Esophagus (tissue), 2 donors: ENCODE measurements around the gene PPM1F. TPM values are rescaled to one million over a fixed set of nuclear protein-coding genes. Genes with fewer than 3 reads are reported as not detected.

Source experiments
- H3K27ac ChIP-seq, 2 donors: one replicate each; pipeline ENCODE4 v1.5.1; 2013; ENCODE audit warnings: low read depth in 2 of 2, mild to moderate bottlenecking in 2 of 2, inconsistent platforms in 1 of 2, low read length in 1 of 2, moderate library complexity in 1 of 2
- H3K27me3 ChIP-seq, 2 donors: one replicate each; pipeline ENCODE4 v1.6.1; 2013; ENCODE audit warnings: low read length in 2 of 2, control low read depth in 1 of 2, mild to moderate bottlenecking in 1 of 2; ENCODE audit not compliant: insufficient read depth in 2 of 2, control insufficient read depth in 1 of 2
- H3K36me3 ChIP-seq, 2 donors: one replicate each; pipeline ENCODE4 v1.6.1; 2013; ENCODE audit warnings: low read length in 1 of 2; ENCODE audit not compliant: control insufficient read depth in 2 of 2, insufficient read depth in 2 of 2
- H3K4me1 ChIP-seq, 2 donors: one replicate each; pipeline ENCODE4 v1.6.1; 2013; ENCODE audit warnings: low read length in 1 of 2; ENCODE audit not compliant: control insufficient read depth in 2 of 2, insufficient read depth in 2 of 2
- H3K4me3 ChIP-seq, 2 donors: one replicate each; pipeline ENCODE4 v1.5.1; 2013; ENCODE audit warnings: low read length in 2 of 2, mild to moderate bottlenecking in 2 of 2, low read depth in 1 of 2, moderate library complexity in 1 of 2
- H3K9me3 ChIP-seq, 2 donors: one replicate each; pipeline ENCODE4 v1.6.1; 2013; ENCODE audit warnings: mild to moderate bottlenecking in 2 of 2, low read depth in 1 of 2, low read length in 1 of 2, moderate library complexity in 1 of 2; ENCODE audit not compliant: control insufficient read depth in 2 of 2, insufficient read depth in 1 of 2
- WGBS, 2 donors: extraction: QIAGEN DNeasy Blood & Tissue Kit; methylation state at CpG; one replicate each; pipeline ENCODE4 v1.1.7; 2013; 5-methylcytosine and 5-hydroxymethylcytosine counted together
- polyA plus RNA-seq, 2 donors: library from polyadenylated mRNA; stranded (reverse); fragments of 200-250 nt; gene quantifications; one replicate each; pipeline ENCODE4 v1.2.3, GENCODE V29; 2013
- donor health status: healthy with polysubstance abuse.
- donor health status: Bipolar disorder and iron deficiency.

PPM1F gene
- polyA plus RNA-seq, 2 donors, result 14.3 to 15.5 TPM

- no peaks in the 10 kb centered on the region for H3K4me1 ChIP-seq
- H3K36me3 ChIP-seq, result peaks cover 0 to 30% of the 10 kb centered on the region in 2 donors
- no peak overlapping the region for H3K4me3 ChIP-seq
- H3K27ac ChIP-seq, result no peak overlapping the region
- H3K27me3 ChIP-seq, result no peaks in the 10 kb centered on the region
- WGBS, 2 donors, result 92 to 93% methylated on average over 20 of the region's 20 CpGs
- no peaks in the 10 kb centered on the region for H3K9me3 ChIP-seq
These were observed 30.1 kb downstream of the PPM1F start for GRCh38 chr22:21922370-21923162.

GRCh38 chr22:21921729-21922128 is 30.9 kb downstream of the PPM1F start:
- 66 to 75% methylated on average over 8 of the region's 8 CpGs for WGBS, 2 donors
- no peak overlapping the region for H3K27ac ChIP-seq

DNA sequence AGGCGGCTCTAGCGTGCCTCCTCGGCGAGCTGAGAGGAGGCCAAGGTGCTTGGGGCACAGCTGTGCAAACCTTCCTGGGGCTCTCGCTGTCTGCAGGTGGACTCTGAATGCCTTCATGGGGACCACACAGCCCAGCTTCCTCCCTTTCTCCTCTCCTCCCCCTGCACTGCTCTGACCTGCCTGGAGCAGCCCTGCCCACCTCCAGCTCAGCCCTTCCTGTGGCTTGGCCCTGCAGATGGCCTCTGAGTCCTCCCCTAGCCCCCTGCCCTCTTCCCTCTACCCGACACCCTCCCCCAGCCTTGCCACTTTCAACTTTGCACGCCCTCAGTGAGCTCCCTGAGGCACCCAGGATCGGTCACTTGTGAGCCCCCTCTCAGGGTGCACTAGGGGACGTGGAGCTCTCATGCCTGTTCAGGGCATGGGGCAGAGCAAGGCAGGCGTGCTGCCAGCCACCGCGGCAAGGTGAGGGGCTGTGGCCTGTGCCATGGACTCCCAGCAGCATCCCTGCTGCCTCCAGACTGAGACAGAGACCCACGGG is 31.4 kb downstream of the PPM1F start:
- WGBS, 2 donors, result 79 to 80% methylated on average over 13 of the region's 13 CpGs
- no peak overlapping the region for H3K4me3 ChIP-seq
- no peaks in the 10 kb centered on the region for H3K9me3 ChIP-seq
- H3K27me3 ChIP-seq, result no peaks in the 10 kb centered on the region
- no peak overlapping the region for H3K27ac ChIP-seq
- H3K36me3 ChIP-seq, result peaks cover 0 to 27% of the 10 kb centered on the region in 2 donors
- H3K4me1 ChIP-seq, result no peaks in the 10 kb centered on the region

More at GRCh38 chr22:21921729-21922128, 30.9 kb downstream of the PPM1F start:
- no peaks in the 10 kb centered on the region for H3K9me3 ChIP-seq
- H3K4me1 ChIP-seq, result no peaks in the 10 kb centered on the region
- no peak overlapping the region for H3K4me3 ChIP-seq
- no peaks in the 10 kb centered on the region for H3K27me3 ChIP-seq
- H3K36me3 ChIP-seq, result peaks cover 0 to 29% of the 10 kb centered on the region in 2 donors

- Histone ChIP-seq H3K36me3 (peaks cover 0 to 27% of the 10 kb centered on the region in 2 donors), H3K27ac (no peak overlapping the region), H3K9me3 (no peaks in the 10 kb centered on the region), H3K4me1 (no peaks in the 10 kb centered on the region), H3K27me3 (no peaks in the 10 kb centered on the region), H3K4me3 (no peak overlapping the region)
- WGBS, 2 donors, result 67 to 75% methylated on average over 16 of the region's 16 CpGs
These were observed 32.1 kb downstream of the PPM1F start for GRCh38 chr22:21920341-21921183.

- 69 to 79% methylated on average over 20 of the region's 20 CpGs for WGBS, 2 donors
- Histone ChIP-seq H3K27me3 (no peaks in the 10 kb centered on the region), H3K36me3 (peaks cover 0 to 21% of the 10 kb centered on the region in 2 donors), H3K4me3 (no peak overlapping the region), H3K4me1 (no peaks in the 10 kb centered on the region), H3K27ac (no peak overlapping the region), H3K9me3 (no peaks in the 10 kb centered on the region)
These were observed 32.9 kb downstream of the PPM1F start for GRCh38 chr22:21919526-21920307.

- H3K4me3 ChIP-seq, result no peak overlapping the region
- no peaks in the 10 kb centered on the region for H3K27me3 ChIP-seq
- no peaks in the 10 kb centered on the region for H3K9me3 ChIP-seq
- peaks cover 0 to 18% of the 10 kb centered on the region in 2 donors for H3K36me3 ChIP-seq
- WGBS, 2 donors, result 96 to 97% methylated on average over 12 of the region's 12 CpGs
- no peak overlapping the region for H3K27ac ChIP-seq
- H3K4me1 ChIP-seq, result no peaks in the 10 kb centered on the region
These were observed 34.0 kb downstream of the PPM1F start for GRCh38 chr22:21918466-21919185.

GRCh38 chr22:21917959-21918261 is 34.7 kb downstream of the PPM1F start:
- Histone ChIP-seq H3K27ac (no peak overlapping the region), H3K4me1 (no peaks in the 10 kb centered on the region), H3K4me3 (no peak overlapping the region), H3K9me3 (no peaks in the 10 kb centered on the region), H3K27me3 (no peaks in the 10 kb centered on the region), H3K36me3 (peaks cover 0 to 15% of the 10 kb centered on the region in 2 donors)
- WGBS, 2 donors, result 87 to 91% methylated on average over 6 of the region's 6 CpGs

DNA sequence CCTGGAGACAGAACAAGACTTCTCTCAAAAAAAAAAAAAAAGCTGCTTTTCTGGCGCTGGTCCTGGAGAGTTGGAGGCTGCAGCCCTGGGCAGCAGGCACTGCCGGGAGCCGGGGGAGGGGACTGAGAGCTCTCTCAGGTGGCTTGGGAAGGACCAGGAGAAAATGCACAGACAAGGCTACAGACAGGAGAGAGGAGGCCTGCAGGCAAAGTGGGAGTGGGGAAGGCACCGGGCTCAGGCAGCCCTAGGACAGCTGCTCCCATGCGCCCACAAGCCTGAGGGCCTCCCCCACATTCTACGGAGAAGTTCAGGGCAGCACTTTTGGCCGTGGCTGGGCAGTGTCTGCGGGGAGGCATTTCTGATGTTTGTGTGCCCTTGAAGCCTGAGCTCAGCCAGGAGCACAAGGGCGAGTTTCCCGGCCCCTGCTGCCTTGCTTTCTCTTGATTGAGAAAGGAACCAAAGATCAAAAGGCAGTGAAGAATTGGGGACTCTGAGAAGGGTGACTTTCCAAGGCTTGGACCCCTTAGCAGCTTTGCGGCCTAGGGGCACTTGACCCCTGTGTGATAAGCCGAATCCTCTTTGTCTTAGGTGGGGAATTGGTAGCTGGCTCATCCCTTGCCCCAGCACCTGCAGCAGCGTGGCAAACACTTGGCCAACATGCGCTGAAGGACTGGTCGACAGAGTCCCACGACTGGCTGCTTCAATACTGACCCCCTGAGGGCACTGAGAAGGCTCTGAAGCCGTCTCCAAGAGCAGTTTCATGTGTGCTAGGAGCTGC is 35.3 kb downstream of the PPM1F start:
- Histone ChIP-seq H3K9me3 (no peaks in the 10 kb centered on the region), H3K4me1 (no peaks in the 10 kb centered on the region), H3K27me3 (no peaks in the 10 kb centered on the region), H3K27ac (no peak overlapping the region), H3K36me3 (peaks cover 0 to 12% of the 10 kb centered on the region in 2 donors), H3K4me3 (no peak overlapping the region)
- 56 to 57% methylated on average over 17 of the region's 17 CpGs for WGBS, 2 donors
